OCI-LY3 (cell line): ENCODE measurements around the gene ARHGAP22.

Experiments
- EZH2phosphoT487 ChIP-seq: fragments of 200-600 bp; shearing (Covaris generic); IDR thresholded peaks from 2 replicates; pipeline ENCODE4 v1.6.1; 2018; ENCODE audit warnings: antibody characterized with exemption, mixed run types, low read depth
- TF ChIP-seq, protein P1 (sequence below): fragments of 200-600, 300-600 bp; sonication (generic); IDR thresholded peaks from 2 replicates; pipeline ENCODE4 v1.5.1; 2014; ENCODE audit warnings: antibody characterized with exemption, low read length, low read depth

- TF ChIP-seq, protein P1, sequence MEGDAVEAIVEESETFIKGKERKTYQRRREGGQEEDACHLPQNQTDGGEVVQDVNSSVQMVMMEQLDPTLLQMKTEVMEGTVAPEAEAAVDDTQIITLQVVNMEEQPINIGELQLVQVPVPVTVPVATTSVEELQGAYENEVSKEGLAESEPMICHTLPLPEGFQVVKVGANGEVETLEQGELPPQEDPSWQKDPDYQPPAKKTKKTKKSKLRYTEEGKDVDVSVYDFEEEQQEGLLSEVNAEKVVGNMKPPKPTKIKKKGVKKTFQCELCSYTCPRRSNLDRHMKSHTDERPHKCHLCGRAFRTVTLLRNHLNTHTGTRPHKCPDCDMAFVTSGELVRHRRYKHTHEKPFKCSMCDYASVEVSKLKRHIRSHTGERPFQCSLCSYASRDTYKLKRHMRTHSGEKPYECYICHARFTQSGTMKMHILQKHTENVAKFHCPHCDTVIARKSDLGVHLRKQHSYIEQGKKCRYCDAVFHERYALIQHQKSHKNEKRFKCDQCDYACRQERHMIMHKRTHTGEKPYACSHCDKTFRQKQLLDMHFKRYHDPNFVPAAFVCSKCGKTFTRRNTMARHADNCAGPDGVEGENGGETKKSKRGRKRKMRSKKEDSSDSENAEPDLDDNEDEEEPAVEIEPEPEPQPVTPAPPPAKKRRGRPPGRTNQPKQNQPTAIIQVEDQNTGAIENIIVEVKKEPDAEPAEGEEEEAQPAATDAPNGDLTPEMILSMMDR: no peak
- no peak for TF ChIP-seq EZH2phosphoT487
Observed at GRCh38 chr10:48606530-48607355, 1.9 kb upstream of the ARHGAP22 start.
